RKO (cell line): Measurements from ENCODE around the gene SLAMF8.

Experiments
- DNase-seq: peaks from one replicate; pipeline ENCODE4 v3.0.0-alpha.2; 2016; ENCODE audit warnings: low spot score

Gene SLAMF8

GRCh38 chr1:159826441-159827101, at the start of gene SLAMF8:
SLAMF8 (plus strand) TSS chr1:159826873; CDS start chr1:159826899, 26 bp downstream.
- DNase-seq = no peak

GRCh38 chr1:159778266-159778665, 48.4 kb upstream of the SLAMF8 start:
- DNase-seq = no peak

- no peak for DNase-seq
Observed at GRCh38 chr1:159779403-159779851, 47.2 kb upstream of the SLAMF8 start.

GRCh38 chr1:159780583-159781582, 45.8 kb upstream of the SLAMF8 start, which contains the start of gene DUSP23:
DUSP23 (plus strand) TSS chr1:159780962; CDS start chr1:159781101, 139 bp downstream.
- peak; percentile 97 for DNase-seq

GRCh38 chr1:159781992-159782391, 44.7 kb upstream of the SLAMF8 start:
- DNase-seq = no peak

GRCh38 chr1:159783724-159784123, 42.9 kb upstream of the SLAMF8 start:
- DNase-seq = no peak

- no peak for DNase-seq
Observed at GRCh38 chr1:159786465-159786864, 40.2 kb upstream of the SLAMF8 start.

- DNase-seq = no peak
Observed at GRCh38 chr1:159786966-159787365, 39.7 kb upstream of the SLAMF8 start.

GRCh38 chr1:159790237-159790917, 36.3 kb upstream of the SLAMF8 start:
- DNase-seq = no peak

- DNase-seq = no peak
Observed at GRCh38 chr1:159791031-159791430, 35.6 kb upstream of the SLAMF8 start.

- DNase-seq = no peak
Observed at GRCh38 chr1:159791461-159791860, 35.2 kb upstream of the SLAMF8 start.

GRCh38 chr1:159795534-159795933, 31.1 kb upstream of the SLAMF8 start:
- no peak for DNase-seq

GRCh38 chr1:159798893-159799292, 27.8 kb upstream of the SLAMF8 start:
- DNase-seq = peak; percentile 83

GRCh38 chr1:159799446-159799985, 27.2 kb upstream of the SLAMF8 start:
- no peak for DNase-seq

GRCh38 chr1:159800177-159800930, 26.3 kb upstream of the SLAMF8 start:
- no peak for DNase-seq

- DNase-seq = no peak
Observed at GRCh38 chr1:159802111-159802510, 24.6 kb upstream of the SLAMF8 start, which contains the start of gene FCRL6. FCRL6 (plus strand) TSS chr1:159802360; CDS start chr1:159802425, 65 bp downstream.

GRCh38 chr1:159803956-159804689, 22.6 kb upstream of the SLAMF8 start:
- DNase-seq = no peak

- peak; percentile 17 for DNase-seq
Observed at GRCh38 chr1:159804924-159805323, 21.7 kb upstream of the SLAMF8 start.

GRCh38 chr1:159815926-159816325, 10.7 kb upstream of the SLAMF8 start:
- no peak for DNase-seq

- DNase-seq = peak; percentile 82
Observed at GRCh38 chr1:159817276-159818041, 9.2 kb upstream of the SLAMF8 start.
